MM.1S (cell line): ENCODE results near the gene ANKS3.

Source experiments
- CTCF ChIP-seq: fragments of 300-600 bp; sonication (generic); IDR thresholded peaks from 2 replicates; pipeline ENCODE4 v1.5.1; 2016; ENCODE audit warnings: antibody characterized with exemption, low read length, mixed read lengths
- EZH2 ChIP-seq: fragments of 300-600 bp; sonication (generic); optimal IDR thresholded peaks from 2 replicates; pipeline ENCODE3; 2017; ENCODE audit warnings: low read depth, mild to moderate bottlenecking, antibody characterized with exemption, low read length, mixed read lengths
- EZH2phosphoT487 ChIP-seq: fragments of 300-600 bp; sonication (generic); IDR thresholded peaks from 2 replicates; pipeline ENCODE4 v1.6.1; 2018; ENCODE audit warnings: antibody characterized with exemption, low read length

GRCh38 chr16:4673387-4674046 is 60.6 kb downstream of the ANKS3 start:
- TF ChIP-seq CTCF (no peak), EZH2 (no peak), EZH2phosphoT487 (no peak)
